Hippocampal formation (tissue), 2 donors: ENCODE measurements around the gene PDYN.

Source experiments
- DNase-seq, 2 donors: peaks; one replicate each; lab custom pipeline; 2025; lab: John Stamatoyannopoulos, UW

Gene PDYN

DNA sequence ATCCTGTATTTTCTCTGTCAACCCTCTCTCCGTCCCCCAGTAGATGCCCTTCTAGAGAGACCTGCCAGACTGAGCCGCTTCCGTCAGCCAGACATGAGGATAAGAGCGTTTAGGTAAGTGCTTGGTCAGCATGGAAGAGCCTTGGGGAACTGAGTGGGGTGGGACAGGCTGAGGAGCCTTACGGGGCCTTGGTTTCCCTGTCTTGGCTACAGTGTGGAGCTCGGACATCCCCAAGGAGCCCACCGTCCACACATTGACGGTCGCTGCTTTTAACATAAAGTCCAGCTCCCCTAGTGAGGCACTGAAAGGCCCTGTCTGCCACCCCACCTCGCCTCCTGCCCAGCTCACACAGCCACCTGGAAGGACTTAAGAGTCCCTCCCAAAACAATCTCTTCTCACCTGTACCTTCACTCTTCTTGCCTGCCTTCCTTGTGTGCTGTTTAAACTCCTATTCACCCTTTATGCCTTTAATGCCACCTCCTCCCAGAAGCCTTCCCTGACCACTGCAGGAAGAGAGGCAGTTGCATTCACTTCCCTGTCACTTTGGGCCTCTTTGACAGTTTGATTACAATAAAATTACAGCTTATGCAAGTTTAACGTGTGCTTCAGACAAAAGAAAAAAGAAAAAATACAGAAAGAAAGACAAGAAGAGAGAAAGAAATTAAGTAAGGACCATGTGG is 42.3 kb downstream of the PDYN start:
- DNase-seq: no peak

- no peak for DNase-seq
Observed at GRCh38 chr20:1950836-1951235, 43.0 kb downstream of the PDYN start.

DNA sequence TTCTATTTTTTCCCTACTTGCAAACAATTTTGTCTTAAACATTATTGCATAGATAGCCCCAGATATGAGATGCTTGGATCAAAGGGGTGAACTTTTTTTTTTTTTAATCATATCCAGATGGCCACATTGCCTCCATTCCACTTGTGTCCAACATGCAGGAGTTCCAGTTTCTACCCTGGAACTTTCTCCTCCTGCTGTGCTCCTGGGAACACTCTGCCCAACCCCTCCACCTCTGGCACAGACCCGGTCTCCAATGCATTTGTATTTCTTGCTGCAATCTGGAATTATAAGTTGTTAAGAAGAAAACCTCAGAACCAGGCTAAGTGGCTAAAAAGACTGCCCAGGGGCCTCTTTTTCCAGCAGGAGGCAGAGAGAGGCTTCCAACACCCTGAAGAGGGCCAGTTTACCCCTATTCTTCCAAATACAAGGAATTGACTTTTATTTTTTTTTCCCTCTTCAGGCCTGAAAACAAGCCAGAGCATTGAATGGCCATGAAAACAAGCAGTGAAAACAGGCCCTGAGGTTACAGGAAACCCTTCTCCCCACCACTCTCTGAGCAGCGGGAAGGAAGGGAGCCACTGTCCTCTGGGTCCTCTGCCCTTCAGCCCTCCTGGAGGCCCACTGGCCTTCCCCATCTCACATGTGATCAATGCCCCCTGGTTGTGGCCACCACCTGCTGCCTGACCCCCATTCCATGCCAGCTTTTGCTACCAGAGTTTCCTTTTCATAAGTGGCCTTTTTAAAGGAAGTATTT is 44.3 kb downstream of the PDYN start:
- peak in 1 of 2 donors; percentile 43 for DNase-seq

GRCh38 chr20:1947535-1947846 is 46.4 kb downstream of the PDYN start:
- no peak for DNase-seq

DNA sequence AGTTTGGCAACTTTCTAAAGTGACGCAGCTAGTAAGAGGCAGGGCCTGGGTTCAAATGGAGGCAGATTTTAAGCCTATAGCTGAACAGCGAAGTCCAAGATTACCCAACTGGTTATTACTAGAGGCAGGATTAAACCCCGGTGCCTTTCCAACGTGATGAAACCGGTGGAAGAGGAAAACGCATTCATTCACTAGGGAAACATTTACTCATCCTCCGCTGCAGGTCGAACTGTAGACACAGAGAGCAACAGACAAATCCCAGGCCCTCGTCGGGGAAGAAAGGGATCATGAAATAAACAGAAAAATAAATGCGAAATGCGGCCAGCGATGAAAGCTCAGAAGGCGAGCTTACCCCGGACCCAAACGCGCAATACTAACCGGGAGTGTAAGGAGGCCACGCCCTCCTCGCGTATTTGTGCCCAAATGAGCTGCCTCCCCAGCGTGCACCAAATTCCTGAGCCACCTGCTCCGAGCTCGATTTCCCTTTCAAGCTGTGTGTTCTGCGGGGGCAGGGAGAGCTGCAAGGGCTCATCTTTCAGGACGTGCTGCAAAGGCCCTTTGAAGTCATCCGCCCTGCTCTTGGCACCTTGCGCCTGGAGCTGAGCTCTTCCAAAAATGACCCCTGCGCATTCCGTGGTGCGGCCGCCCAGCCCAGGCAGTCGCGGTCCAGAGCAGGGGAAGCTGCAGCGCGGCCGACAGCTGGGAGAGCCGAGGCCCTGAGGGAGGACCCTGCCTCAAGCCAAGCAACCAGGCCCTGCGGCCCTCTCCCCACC is 46.9 kb downstream of the PDYN start:
- DNase-seq: no peak

GRCh38 chr20:1946442-1946761 is 47.5 kb downstream of the PDYN start:
- DNase-seq: no peak

DNA sequence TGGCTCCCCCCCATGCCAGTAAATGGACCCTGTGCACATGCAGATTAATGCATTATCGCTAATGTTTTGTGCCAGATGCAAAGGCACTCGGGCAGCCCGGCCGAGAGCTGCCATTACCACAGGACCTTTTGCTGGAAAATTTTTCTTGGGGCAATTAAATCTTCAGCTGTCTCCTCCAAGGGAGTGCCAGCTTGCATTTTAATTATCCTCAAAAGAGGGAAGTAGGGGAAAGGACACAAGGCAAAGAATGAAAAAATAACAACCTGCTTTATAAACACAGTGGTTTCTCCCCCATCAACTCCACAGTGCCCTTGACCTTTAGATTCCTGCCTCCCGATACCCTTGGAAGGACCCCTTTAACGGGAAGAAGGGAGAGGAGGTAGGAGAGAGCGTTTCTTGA is 48.2 kb downstream of the PDYN start:
- DNase-seq: no peak

DNA sequence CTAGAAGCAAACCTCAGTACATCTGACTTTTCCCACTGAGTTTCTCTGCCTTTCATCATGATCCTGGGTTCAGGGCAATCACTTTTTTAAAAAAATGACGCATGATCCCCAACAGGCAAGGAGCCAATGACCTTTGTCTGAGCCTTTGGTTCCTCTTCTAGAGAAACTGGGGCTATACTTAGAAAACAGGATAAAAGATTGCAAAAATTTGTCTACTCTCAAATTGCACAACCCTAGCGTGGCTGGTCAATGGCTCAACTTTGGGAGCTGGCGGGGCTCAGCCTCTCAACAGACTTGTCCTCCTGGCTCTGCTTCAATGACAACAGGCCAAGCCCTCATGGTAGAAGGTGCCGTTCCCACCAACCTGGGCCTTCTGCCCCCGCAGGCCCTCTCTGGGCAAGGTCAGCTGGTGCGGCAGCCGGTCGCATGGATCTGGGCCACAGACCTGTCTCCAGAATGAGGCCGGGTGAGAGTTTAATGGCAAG is 48.7 kb downstream of the PDYN start:
- peak; percentile 41 to 42 for DNase-seq

DNA sequence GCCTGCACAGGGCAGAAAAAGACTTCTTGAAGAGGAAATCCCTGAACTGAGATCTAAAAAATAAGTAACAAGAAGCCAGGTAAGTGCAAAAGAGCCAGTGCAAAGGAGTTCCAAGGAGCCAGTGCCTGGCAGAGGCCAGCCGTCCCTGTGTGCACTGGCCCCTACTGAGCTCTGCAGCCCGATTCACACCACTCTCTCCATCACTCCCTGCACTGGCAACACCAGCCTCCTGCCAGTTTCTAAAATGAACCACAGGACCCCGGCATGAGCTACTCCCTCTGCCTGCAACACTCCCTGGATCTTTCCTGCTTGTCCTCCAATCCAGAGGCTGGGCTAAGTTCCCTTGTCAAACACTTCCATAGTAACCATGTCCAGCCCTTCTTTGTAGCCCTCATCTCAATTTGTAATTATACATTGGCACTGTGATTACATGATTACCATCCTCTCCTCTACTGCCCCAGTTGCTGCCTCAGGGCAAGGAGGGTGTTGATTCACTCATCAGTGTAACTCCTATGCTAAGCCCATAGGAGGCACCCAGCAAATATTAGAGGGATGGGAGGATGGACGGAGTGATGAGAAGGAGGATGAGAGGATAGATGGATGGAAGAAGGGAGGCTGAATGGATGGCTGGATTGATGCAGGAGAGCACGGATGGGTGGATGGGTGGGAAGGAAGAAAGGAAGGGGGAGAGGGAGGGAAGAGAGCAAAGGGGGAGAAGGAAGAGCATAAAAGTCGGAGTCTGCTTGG is 49.3 kb downstream of the PDYN start:
- DNase-seq: no peak

GRCh38 chr20:1943275-1944002 is 50.4 kb downstream of the PDYN start:
- no peak for DNase-seq

DNA sequence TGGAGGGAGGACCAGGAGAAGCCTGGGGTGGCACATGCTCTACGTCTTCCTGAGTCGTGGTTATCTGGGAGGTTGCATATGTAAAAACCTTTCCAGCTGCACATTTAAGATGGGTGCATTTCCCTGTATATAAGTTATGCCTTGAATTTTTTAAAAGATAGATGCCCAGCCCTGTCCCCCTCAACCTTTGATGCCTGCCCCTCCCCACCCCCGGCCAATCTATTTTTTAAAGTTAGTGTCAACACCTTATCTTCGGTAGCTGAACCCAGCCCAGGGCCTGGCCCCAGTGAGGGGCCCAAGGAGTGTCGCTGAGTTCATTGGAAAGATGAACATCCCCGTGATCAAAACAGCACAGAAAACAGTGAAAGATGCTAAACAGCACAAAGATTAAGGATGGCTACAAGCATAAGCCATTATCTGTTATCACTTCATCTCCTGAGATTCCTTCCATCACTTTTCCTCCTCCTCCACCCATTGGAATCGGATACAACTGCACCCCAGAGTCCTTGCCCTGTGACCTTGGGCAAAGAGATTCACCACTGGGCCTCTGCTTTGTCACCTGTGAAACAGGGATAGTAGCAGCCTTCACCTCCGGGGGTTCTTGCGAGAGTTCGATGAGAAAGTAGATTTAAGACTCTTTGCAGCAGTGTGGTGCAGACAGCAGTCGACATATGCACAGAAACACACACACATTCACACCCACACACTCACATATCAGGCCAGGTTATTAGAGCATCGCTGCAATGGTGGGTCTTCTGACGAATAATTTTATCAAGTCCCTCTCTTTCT is 51.2 kb downstream of the PDYN start:
- no peak for DNase-seq

GRCh38 chr20:1942061-1942460 is 51.8 kb downstream of the PDYN start:
- DNase-seq: no peak

GRCh38 chr20:1941226-1941625 is 52.6 kb downstream of the PDYN start:
- DNase-seq: no peak

DNA sequence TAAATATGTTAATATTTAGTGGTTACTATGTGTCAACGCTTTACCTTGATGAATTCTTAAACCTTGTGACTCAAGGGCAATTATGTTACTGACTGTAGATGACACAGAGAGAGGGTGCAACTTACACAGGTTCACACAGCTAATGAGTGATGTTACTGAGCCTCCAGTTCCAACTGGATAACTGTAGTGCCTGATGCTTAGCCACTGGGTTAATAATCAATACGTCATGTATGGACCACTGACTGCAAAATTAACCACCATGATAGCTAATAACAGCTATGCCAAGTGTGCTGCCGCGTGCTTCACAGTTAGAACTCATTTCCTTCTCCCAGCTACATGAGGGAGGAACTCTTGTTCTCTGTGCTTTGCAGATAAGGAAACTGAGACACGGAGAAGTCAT is 53.3 kb downstream of the PDYN start:
- no peak for DNase-seq

DNA sequence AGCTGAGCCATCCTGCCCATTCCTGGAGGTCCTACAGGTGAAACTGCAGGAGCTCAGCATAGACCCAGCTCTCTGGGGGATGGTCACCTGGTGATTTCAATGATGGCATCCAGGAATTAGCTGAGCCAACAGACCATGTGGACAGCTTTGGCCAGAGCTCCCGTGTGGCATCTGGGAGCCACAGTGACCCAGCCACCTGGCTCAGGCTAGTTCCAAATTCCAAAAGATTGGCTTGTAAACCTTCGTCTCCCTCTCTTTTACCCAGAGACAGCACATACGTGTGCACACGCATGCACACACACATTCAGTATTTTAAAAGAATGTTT is 54.6 kb downstream of the PDYN start:
- no peak for DNase-seq

DNA sequence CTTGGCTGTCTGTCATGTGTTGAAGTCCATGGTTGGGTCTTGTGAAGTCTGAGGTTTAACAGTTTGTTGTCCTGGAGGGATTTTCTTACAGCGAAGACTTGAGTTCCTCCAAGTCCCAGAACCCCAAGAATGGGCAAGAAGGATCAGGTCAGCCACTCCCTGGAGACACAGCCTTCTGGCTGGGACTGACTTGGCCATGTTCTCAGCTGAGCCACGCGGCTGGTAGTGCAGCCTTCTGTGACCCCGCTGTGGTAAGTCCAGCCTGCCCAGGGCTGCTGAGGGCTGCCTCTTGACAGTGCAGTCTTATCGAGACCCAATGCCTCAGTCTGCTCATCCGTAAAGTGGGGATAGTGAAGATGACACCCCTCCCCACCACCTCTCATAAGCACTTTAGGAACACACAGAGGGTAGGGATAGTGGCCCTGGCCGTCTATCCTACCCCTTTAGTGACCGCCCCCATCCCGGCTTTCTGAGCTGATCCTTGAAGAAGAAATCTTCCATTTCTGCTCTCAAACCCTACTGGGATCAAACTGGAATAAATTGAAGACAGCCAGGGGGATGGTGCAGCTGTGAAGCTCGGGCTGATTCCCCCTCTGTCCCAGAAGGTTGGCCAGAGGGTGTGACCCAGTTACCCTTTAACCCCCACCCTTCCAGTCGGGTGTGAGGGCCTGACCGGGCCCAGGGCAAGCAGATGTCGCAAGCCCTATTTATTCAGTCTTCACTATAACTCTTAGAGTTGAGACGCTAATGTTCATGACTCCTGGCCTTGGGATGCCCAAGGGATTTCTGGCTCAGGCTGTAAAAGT is 55.2 kb downstream of the PDYN start:
- no peak for DNase-seq

GRCh38 chr20:1937316-1937976 is 56.4 kb downstream of the PDYN start:
- DNase-seq: no peak

DNA sequence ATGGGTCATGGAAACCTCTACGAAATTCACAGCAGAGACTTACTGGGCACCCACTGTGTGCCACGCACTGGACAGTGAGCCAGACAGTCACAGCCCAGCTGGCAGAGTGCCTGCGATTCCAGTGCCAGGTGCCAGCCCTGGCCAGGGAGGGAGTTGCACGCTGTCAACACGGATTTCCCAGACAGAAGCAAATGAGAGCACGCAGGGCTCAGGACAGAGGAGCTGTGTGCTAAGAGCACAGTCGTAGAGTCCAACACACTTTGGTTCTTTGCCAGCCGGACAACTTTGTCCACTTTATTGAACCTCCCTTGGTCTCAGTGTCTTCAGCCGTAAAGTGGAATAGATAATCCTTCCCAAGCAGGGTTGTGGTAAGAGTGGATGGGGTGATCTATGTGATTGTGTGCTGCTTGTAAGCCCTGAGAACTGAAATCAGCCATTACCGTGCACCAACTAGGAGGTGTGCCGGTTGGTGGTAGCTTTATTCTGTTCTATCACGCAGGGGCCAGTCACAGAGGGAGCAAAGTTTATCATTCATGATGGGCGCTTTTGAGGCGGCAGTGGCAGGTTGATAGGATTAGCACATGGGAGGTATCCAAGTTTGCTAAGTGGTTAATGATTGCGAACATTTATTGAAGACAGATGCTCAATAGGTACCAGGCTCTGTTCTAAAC is 58.0 kb downstream of the PDYN start:
- peak; percentile 77 to 78 for DNase-seq
